ENCODE data around the gene MTTP.

DNA sequence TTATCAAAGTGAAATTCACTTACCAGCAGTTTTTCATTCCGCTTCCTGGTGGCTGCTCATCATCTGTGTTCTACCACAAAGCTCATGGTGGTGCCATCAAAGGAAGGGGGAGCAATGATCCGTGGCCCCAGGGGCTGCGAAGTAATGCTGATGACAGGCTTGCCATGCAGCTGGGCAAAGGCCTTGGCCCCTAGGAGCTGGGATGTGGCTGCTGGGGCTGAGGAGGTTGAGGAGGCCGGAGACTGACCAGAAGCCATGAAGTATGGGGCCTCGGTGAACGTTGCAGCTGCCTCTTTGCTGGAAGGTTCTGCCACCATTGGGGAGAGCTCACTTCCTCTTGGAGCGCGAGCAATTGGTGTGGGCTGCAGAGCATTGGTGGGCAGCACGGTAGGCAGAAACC, 74.6 kb downstream of the MTTP start:
- TF ChIP-seq EZH2 (IDR thresholded peaks at IDR 0.05; ENCODE audit: insufficient read depth, poor library complexity, severe bottlenecking), result no peak
- no peak for TF ChIP-seq EZH2phosphoT487 (IDR thresholded peaks at IDR 0.05; ENCODE audit: insufficient read depth, low read depth)
